Erythroblast (primary cell): ENCODE measurements around the gene SLFN12L.

ENCODE experiments used
- GATA1 ChIP-seq: IDR thresholded peaks from 2 replicates; pipeline ENCODE4 v1.6.1; 2011; ENCODE audit warnings: low read depth, mild to moderate bottlenecking, control low read depth, low read length, moderate library complexity
- POLR2A ChIP-seq: IDR thresholded peaks from 2 replicates; pipeline ENCODE4 v1.6.1; 2011; ENCODE audit warnings: mild to moderate bottlenecking, low read length

GRCh38 chr17:35493040-35493439, 44.4 kb downstream of the SLFN12L start:
- TF ChIP-seq POLR2A (no peak), GATA1 (no peak)
